Testis (tissue), 3 donors: ENCODE results near the gene TMEM178B. TPM values are rescaled to one million over a fixed set of nuclear protein-coding genes. Genes with fewer than 3 reads are reported as not detected.

ENCODE experiments used
- DNase-seq: peaks from one replicate; pipeline ENCODE4 v3.0.0-alpha.2; 2019
- H3K27ac ChIP-seq, 2 donors: fragments of 200-600 bp; sonication (generic); one replicate each; pipeline ENCODE4 v1.5.1; 2019
- H3K27me3 ChIP-seq: fragments of 200-600 bp; sonication (generic); one replicate; pipeline ENCODE4 v1.5.1; 2019
- H3K36me3 ChIP-seq: fragments of 200-600 bp; sonication (generic); one replicate; pipeline ENCODE4 v1.5.1; 2017; ENCODE audit warnings: low read depth; ENCODE audit errors: missing control alignments
- H3K4me1 ChIP-seq: fragments of 200-600 bp; sonication (generic); one replicate; pipeline ENCODE4 v1.5.1; 2019
- H3K4me3 ChIP-seq, 2 donors: fragments of 200-600 bp; sonication (generic); one replicate each; pipeline ENCODE4 v1.5.1; 2017 to 2019
- H3K9me3 ChIP-seq: fragments of 200-600 bp; sonication (generic); one replicate; pipeline ENCODE4 v1.5.1; 2017
- POLR2A ChIP-seq: fragments of 450-650 bp; IDR thresholded peaks from one replicate; pipeline ENCODE4 v1.6.1; 2017; ENCODE audit warnings: antibody characterized with exemption, mild to moderate bottlenecking, moderate library complexity
- WGBS, 2 donors: methylation state at CpG; one replicate each; pipeline ENCODE4 v1.1.5; 2018; 5-methylcytosine and 5-hydroxymethylcytosine counted together
- intact Hi-C: fragments of 100-400 bp; cut with DNase I; formaldehyde crosslinking; loops from one replicate; pipeline ENCODE4 v1.15.1; 2023; ENCODE audit warnings: low total_unique reads
- polyA plus RNA-seq: library from polyadenylated mRNA; stranded (reverse); fragments of 350-450 nt; fragmentation: Illumina TruSeq; extraction: RNeasy Lipid Tissue Mini Kit (QIAGEN cat#74804); gene quantifications from one replicate; pipeline ENCODE4 v1.2.3, GENCODE V29; 2014; ENCODE audit warnings: low read depth, low replicate concordance; ENCODE audit not compliant: insufficient read depth
- total RNA-seq, 2 donors: library from RNA; depleted of rRNA; stranded (reverse); fragments of >200 nt; gene quantifications; one replicate each; pipeline ENCODE4 v1.2.3, GENCODE V29; 2016
- TF ChIP-seq, protein P1 (sequence below), 3 experiments: fragments of 450-650 bp in 2 of 3; fragments of 200-600 bp in 1 of 3; sonication (generic) in 1 of 3; IDR thresholded peaks; one replicate each; pipeline ENCODE4 v1.5.1; 2016 to 2019; ENCODE audit warnings: antibody characterized with exemption in 3 of 3, mild to moderate bottlenecking in 2 of 3, moderate library complexity in 1 of 3

The TMEM178B gene
- total and polyA plus RNA-seq, 3 donors from 2014 or later = 1.7 to 7.2 (median 2.0) TPM

DNA sequence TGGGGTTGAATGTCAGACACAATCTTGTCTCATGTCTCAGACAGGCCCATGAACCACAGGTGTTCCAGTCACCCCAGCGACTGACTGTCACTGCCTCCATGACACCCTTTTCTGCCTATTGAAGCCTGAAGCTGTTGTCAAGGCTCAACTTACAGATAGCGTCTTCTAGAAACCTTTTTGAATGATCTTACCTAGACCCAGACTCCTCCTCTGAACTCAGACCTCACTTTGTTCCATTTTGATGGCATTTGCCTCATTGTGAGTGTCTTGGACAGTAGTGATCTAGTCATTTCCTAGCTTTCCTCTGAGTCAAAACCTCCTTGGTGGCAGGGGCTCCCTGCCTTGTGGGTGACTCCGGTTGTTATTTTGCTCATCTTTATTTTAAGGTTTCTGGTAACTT lies 379.0 kb downstream of the TMEM178B start:
- 93 to 95% methylated on average over 3 of the region's 3 CpGs for WGBS, 2 donors
- TF ChIP-seq, protein P1, sequence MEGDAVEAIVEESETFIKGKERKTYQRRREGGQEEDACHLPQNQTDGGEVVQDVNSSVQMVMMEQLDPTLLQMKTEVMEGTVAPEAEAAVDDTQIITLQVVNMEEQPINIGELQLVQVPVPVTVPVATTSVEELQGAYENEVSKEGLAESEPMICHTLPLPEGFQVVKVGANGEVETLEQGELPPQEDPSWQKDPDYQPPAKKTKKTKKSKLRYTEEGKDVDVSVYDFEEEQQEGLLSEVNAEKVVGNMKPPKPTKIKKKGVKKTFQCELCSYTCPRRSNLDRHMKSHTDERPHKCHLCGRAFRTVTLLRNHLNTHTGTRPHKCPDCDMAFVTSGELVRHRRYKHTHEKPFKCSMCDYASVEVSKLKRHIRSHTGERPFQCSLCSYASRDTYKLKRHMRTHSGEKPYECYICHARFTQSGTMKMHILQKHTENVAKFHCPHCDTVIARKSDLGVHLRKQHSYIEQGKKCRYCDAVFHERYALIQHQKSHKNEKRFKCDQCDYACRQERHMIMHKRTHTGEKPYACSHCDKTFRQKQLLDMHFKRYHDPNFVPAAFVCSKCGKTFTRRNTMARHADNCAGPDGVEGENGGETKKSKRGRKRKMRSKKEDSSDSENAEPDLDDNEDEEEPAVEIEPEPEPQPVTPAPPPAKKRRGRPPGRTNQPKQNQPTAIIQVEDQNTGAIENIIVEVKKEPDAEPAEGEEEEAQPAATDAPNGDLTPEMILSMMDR (IDR thresholded peaks at IDR 0.05) = no peak
- TF ChIP-seq POLR2A = no peak
- intact Hi-C loops = no loop called here

DNA sequence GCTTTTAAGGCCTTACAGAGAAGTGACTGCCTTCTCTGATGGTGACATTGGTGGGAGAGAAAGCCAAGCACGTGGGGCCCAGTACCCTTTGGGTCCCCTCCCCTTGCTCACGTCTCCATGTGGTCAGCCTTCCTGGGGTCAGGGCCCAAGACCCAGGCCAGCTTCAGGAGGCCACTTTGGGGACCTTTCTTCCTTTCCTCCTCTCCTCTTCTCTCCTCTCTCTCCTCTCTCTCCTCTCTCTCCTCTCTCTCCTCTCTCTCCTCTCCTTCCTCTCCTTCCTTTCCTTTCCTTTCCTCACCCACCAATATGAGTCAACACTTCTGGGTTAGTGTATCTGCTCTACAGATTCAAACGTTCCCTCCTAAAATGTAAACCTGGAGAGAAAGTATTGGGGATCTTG lies 380.5 kb downstream of the TMEM178B start:
- no peaks in the 10 kb centered on the region for H3K36me3 ChIP-seq
- H3K4me3 ChIP-seq = no peak overlapping the region
- no peak for TF ChIP-seq POLR2A
- TF ChIP-seq, protein P1 (IDR thresholded peaks at IDR 0.05) = no peak
- WGBS, 2 donors = 82 to 86% methylated on average over 3 of the region's 3 CpGs
- intact Hi-C loops = no loop called here
- no peak overlapping the region for H3K27ac ChIP-seq
- H3K9me3 ChIP-seq = no peaks in the 10 kb centered on the region
- H3K27me3 ChIP-seq = no peaks in the 10 kb centered on the region
- no peaks in the 10 kb centered on the region for H3K4me1 ChIP-seq
- DNase-seq = no peak

More for the DNA sequence above, 379.0 kb downstream of the TMEM178B start:
- H3K27me3 ChIP-seq = no peaks in the 10 kb centered on the region
- DNase-seq = no peak
- no peaks in the 10 kb centered on the region for H3K9me3 ChIP-seq
- H3K4me1 ChIP-seq = no peaks in the 10 kb centered on the region
- H3K36me3 ChIP-seq = no peaks in the 10 kb centered on the region
- H3K27ac ChIP-seq = no peak overlapping the region
- H3K4me3 ChIP-seq = no peak overlapping the region

DNA sequence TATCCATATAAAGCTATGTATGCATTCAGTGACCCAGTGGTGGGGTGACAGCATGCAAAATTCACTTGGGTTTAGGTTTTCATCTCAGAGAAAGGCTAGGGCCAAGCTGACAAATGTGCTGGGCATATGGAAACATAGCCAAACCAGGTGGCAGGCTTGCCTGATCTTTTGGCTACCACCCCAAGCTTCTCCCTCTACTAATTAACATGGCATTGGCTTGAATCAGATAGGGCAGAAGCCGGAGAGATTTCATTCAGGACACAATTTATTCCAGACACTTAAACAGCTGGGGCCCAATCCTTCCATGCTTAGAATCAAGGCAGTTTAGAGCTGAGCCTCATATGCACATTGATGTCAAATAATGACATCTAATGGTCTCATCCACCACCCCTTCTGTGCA lies 381.9 kb downstream of the TMEM178B start:
- Histone ChIP-seq H3K4me1 (peaks cover 2% of the 10 kb centered on the region), H3K27ac (no peak overlapping the region), H3K36me3 (no peaks in the 10 kb centered on the region), H3K4me3 (no peak overlapping the region), H3K9me3 (no peaks in the 10 kb centered on the region), H3K27me3 (no peaks in the 10 kb centered on the region)
- intact Hi-C loops = no loop called here
- no peak for TF ChIP-seq POLR2A
- TF ChIP-seq, protein P1 (IDR thresholded peaks at IDR 0.05) = no peak
- 82 to 92% methylated on average over 1 of the region's 1 CpG for WGBS, 2 donors
- DNase-seq = no peak

DNA sequence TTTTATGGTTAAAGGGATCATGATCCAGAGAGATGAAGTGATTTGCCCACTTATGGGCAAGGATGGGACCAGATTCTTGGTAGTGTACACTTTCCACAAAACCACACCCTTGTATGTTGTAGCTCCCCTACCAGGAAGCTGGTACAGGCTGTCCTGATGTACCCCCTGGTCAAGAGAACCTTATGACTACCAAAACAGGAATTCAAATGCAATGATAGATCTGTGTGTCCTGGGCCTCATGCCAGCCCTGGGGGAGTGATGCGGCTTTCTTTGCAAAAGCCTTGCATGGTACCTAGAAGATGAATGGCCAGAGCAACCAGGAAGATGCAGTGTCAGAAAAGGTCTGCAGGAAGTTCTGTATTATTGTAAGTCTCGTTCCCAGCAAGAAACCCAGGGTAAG lies 382.4 kb downstream of the TMEM178B start:
- Histone ChIP-seq H3K9me3 (no peaks in the 10 kb centered on the region), H3K36me3 (no peaks in the 10 kb centered on the region), H3K27me3 (no peaks in the 10 kb centered on the region), H3K27ac (no peak overlapping the region), H3K4me1 (peaks cover 8% of the 10 kb centered on the region), H3K4me3 (no peak overlapping the region)
- intact Hi-C loops = no loop called here
- TF ChIP-seq, protein P1 (IDR thresholded peaks at IDR 0.05) = no peak
- TF ChIP-seq POLR2A = no peak
- DNase-seq = no peak
- 74 to 92% methylated on average over 2 of the region's 2 CpGs for WGBS, 2 donors

DNA sequence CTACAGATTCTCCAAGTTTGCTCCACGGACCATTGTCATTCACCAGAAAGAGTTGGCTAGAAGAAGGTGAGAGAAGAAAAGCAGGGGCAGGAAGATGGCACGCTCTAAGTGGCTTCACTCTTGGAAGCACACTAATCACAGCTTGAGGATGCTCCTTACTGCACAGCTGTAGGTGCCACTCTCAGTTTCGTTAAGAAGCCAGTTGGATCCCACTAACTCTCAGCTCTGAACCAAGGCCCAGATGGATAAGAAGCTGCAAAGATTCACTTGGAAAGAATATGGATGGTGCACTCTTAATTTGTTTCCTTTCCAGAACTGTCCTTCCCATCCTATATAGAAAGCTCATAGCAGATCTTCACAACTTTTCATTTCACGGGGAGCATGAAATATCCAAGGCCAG lies 382.8 kb downstream of the TMEM178B start:
- intact Hi-C loops = no loop called here
- H3K27ac ChIP-seq = no peak overlapping the region
- no peak for DNase-seq

More for the DNA sequence above, 382.8 kb downstream of the TMEM178B start:
- Histone ChIP-seq H3K4me3 (no peak overlapping the region), H3K27me3 (no peaks in the 10 kb centered on the region), H3K9me3 (no peaks in the 10 kb centered on the region), H3K36me3 (no peaks in the 10 kb centered on the region), H3K4me1 (peaks cover 12% of the 10 kb centered on the region)
- WGBS, 2 donors = 92% methylated on average over 4 of the region's 4 CpGs
- TF ChIP-seq POLR2A = no peak
- TF ChIP-seq, protein P1 (IDR thresholded peaks at IDR 0.05) = no peak
